ENCODE results near the gene NCAM1.

GRCh38 chr11:112971195-112971594 lies 10.0 kb downstream of the NCAM1 start:
- TF ChIP-seq, protein P1, sequence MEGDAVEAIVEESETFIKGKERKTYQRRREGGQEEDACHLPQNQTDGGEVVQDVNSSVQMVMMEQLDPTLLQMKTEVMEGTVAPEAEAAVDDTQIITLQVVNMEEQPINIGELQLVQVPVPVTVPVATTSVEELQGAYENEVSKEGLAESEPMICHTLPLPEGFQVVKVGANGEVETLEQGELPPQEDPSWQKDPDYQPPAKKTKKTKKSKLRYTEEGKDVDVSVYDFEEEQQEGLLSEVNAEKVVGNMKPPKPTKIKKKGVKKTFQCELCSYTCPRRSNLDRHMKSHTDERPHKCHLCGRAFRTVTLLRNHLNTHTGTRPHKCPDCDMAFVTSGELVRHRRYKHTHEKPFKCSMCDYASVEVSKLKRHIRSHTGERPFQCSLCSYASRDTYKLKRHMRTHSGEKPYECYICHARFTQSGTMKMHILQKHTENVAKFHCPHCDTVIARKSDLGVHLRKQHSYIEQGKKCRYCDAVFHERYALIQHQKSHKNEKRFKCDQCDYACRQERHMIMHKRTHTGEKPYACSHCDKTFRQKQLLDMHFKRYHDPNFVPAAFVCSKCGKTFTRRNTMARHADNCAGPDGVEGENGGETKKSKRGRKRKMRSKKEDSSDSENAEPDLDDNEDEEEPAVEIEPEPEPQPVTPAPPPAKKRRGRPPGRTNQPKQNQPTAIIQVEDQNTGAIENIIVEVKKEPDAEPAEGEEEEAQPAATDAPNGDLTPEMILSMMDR (conservative IDR thresholded peaks at IDR 0.05): no peak
- no peak for TF ChIP-seq EZH2 (IDR thresholded peaks at IDR 0.05; ENCODE audit: low read depth)
